ENCODE data around the gene CHST13.

DNA sequence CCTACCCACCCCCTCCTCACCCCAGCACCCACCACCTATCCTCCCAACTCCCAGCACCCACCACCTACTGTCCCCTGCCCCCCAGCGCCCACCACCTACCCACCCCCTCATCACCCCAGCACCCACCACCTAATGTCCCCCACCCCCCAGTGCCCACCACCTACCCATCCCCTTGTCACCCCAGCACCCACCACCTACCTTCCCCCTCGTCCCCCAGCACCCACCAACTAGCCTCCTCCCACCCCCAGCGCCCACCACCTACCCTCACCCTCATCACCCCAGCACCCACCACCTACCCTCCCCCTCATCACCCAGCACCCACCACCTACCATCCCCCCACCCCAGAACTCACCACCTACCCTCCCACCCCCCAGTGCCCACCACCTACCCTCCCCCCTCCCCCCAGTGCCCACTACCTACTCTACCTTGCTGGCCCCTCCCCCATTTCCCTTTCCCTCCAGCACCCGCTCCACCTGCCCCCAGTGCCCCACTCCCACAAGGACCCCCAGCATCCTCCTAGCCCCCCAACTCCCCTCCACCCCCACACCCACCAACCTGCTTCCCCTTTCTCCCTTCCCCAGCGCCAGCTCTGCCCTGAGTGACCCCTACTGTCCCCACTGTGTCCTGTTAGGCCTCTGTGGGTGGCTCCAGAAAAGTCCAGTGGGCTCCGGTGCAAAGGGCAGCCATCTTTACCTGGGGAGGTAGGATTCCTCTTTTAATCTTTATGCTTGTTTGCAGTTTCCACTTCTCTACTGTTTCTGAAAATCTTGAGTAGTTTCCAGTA lies 7.6 kb upstream of the CHST13 start:
- TF ChIP-seq, protein P1, sequence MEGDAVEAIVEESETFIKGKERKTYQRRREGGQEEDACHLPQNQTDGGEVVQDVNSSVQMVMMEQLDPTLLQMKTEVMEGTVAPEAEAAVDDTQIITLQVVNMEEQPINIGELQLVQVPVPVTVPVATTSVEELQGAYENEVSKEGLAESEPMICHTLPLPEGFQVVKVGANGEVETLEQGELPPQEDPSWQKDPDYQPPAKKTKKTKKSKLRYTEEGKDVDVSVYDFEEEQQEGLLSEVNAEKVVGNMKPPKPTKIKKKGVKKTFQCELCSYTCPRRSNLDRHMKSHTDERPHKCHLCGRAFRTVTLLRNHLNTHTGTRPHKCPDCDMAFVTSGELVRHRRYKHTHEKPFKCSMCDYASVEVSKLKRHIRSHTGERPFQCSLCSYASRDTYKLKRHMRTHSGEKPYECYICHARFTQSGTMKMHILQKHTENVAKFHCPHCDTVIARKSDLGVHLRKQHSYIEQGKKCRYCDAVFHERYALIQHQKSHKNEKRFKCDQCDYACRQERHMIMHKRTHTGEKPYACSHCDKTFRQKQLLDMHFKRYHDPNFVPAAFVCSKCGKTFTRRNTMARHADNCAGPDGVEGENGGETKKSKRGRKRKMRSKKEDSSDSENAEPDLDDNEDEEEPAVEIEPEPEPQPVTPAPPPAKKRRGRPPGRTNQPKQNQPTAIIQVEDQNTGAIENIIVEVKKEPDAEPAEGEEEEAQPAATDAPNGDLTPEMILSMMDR (IDR thresholded peaks at IDR 0.05; ENCODE audit: extremely low read depth in 1 of 2, insufficient read depth in 1 of 2, low read depth in 1 of 2, low read length in 2 of 2), result no peak
- TF ChIP-seq EZH2 (IDR thresholded peaks at IDR 0.05; ENCODE audit: borderline replicate concordance, low read depth, low read length, severe bottlenecking), result no peak
- no peak for TF ChIP-seq POLR2AphosphoS5 (IDR thresholded peaks at IDR 0.05; ENCODE audit: insufficient read depth, low read depth, low read length)
- no peak for TF ChIP-seq MYC (IDR thresholded peaks at IDR 0.05; ENCODE audit: low read depth, low read length)
- TF ChIP-seq POLR2A (IDR thresholded peaks at IDR 0.05; ENCODE audit: low read depth, low read length), result no peak

All from endothelial cell of umbilical vein (primary cell).